Duodenal mucosa (tissue), 2 donors: ENCODE results near the gene C9orf72.
"Not testable (repeated sequence)": the region's sequence is repeated elsewhere in the genome, so short reads cannot be mapped to it uniquely, and the experiment has no call there.

Experiments
- H3K27ac ChIP-seq: one replicate; pipeline ENCODE4 v1.7.0; 2013; ENCODE audit warnings: low read depth, low read length
- H3K27me3 ChIP-seq, 2 donors: one replicate each; pipeline ENCODE4 v1.7.0; 2013; ENCODE audit warnings: low read length in 2 of 2, control low read depth in 1 of 2; ENCODE audit not compliant: insufficient read depth in 2 of 2, control insufficient read depth in 1 of 2
- H3K36me3 ChIP-seq, 2 donors: one replicate each; pipeline ENCODE4 v1.7.0; 2013; ENCODE audit warnings: low read length in 2 of 2, control low read depth in 1 of 2; ENCODE audit not compliant: insufficient read depth in 2 of 2, control insufficient read depth in 1 of 2
- H3K4me1 ChIP-seq, 2 donors: one replicate each; pipeline ENCODE4 v1.7.0; 2013; ENCODE audit warnings: low read length in 2 of 2, control low read depth in 1 of 2; ENCODE audit not compliant: insufficient read depth in 2 of 2, control insufficient read depth in 1 of 2
- H3K4me3 ChIP-seq, 2 donors: one replicate each; pipeline ENCODE4 v1.7.0; 2013; ENCODE audit warnings: low read length in 2 of 2, low read depth in 1 of 2
- H3K9ac ChIP-seq, 2 donors: one replicate each; pipeline ENCODE4 v1.7.0; 2013; ENCODE audit warnings: low read length in 2 of 2, low read depth in 1 of 2
- H3K9me3 ChIP-seq, 2 donors: one replicate each; pipeline ENCODE4 v1.7.0; 2013; ENCODE audit warnings: low read length in 2 of 2, control low read depth in 1 of 2; ENCODE audit not compliant: control insufficient read depth in 1 of 2

The C9orf72 gene

DNA sequence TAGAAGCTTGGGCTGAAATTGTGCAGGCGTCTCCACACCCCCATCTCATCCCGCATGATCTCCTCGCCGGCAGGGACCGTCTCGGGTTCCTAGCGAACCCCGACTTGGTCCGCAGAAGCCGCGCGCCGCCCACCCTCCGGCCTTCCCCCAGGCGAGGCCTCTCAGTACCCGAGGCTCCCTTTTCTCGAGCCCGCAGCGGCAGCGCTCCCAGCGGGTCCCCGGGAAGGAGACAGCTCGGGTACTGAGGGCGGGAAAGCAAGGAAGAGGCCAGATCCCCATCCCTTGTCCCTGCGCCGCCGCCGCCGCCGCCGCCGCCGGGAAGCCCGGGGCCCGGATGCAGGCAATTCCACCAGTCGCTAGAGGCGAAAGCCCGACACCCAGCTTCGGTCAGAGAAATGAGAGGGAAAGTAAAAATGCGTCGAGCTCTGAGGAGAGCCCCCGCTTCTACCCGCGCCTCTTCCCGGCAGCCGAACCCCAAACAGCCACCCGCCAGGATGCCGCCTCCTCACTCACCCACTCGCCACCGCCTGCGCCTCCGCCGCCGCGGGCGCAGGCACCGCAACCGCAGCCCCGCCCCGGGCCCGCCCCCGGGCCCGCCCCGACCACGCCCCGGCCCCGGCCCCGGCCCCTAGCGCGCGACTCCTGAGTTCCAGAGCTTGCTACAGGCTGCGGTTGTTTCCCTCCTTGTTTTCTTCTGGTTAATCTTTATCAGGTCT, at the start of gene C9orf72:
Gene C9orf72, minus strand, starts transcription at position 564 of the 716 bp plus-strand sequence. CDS start 6,361 bp downstream, outside the sequence.
- peaks cover 5 to 22% of the 10 kb centered on the region in 2 donors for H3K4me1 ChIP-seq
- H3K27me3 ChIP-seq: no peaks in the 10 kb centered on the region
- peak within 1 kb of the TSS; percentile 81 to 89 for H3K4me3 ChIP-seq
- H3K36me3 ChIP-seq: no peaks in the 10 kb centered on the region
- peaks cover 0 to 2% of the 10 kb centered on the region in 2 donors for H3K9me3 ChIP-seq
- peak within 1 kb of the TSS; percentile 97 for H3K27ac ChIP-seq
- peak within 1 kb of the TSS; percentile 87 to 93 for H3K9ac ChIP-seq

DNA sequence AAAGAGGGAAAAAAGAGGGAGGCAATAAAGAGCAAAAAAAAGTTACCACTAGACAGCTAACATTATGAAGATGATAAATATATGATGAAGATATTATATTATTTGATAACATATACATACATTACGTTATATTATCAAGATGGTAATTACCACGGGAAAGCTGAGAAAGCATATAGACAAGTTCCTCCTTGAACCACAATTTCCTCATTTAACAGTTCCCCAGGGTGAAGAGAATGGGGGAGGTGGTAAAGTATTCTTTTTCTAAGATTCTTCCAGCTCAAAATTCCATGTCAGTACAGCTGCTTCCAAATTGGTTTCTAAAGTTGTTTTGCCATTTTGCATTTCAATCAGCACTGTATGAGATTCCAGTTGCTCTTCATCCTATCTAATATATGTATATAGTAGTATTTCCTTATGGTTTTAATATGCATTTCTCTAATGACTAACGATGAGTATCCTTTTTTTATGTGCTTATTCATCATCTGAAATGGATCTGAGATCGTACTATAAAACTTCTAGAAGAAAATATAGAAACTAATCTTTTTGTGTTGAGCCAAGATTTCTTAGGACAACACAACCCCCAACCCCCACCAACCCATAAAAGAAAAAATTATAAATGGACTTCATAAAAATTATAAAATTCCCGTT, 49.5 kb upstream of the C9orf72 start:
- Histone ChIP-seq H3K27me3 (no peaks in the 10 kb centered on the region), H3K4me1 (peaks cover 3 to 6% of the 10 kb centered on the region in 2 donors), H3K27ac (no peak overlapping the region), H3K4me3 (no peak overlapping the region), H3K36me3 (no peaks in the 10 kb centered on the region), H3K9ac (no peak overlapping the region), H3K9me3 (no peaks in the 10 kb centered on the region)

- Histone ChIP-seq H3K27me3 (no peaks in the 10 kb centered on the region), H3K36me3 (no peaks in the 10 kb centered on the region), H3K9ac (no peak overlapping the region), H3K27ac (no peak overlapping the region), H3K9me3 (no peaks in the 10 kb centered on the region), H3K4me3 (no peak overlapping the region), H3K4me1 (no peaks in the 10 kb centered on the region)
These were observed 46.5 kb upstream of the C9orf72 start for GRCh38 chr9:27619743-27620142.

DNA sequence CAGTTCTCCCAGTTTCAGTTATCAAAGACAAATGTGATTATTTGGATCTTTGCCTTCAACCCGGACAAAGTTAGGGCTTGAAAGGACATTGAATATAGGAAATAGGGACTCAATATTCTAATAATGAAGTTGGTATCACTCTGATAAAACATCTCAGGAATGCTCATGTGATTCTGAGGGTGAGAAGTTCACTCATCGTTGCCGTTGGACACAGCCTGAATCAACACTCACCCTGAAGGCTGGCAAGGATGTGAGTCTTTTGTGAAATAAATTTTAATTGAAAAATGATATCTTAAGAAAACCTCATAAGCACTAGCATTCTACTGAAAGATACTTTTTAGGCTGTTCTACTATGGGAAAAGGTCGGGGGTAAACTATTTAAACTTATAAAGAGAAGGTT, 44.8 kb upstream of the C9orf72 start:
- H3K4me3 ChIP-seq: no peak overlapping the region
- no peaks in the 10 kb centered on the region for H3K36me3 ChIP-seq
- H3K27me3 ChIP-seq: no peaks in the 10 kb centered on the region
- H3K27ac ChIP-seq: no peak overlapping the region
- no peaks in the 10 kb centered on the region for H3K9me3 ChIP-seq
- H3K4me1 ChIP-seq: no peaks in the 10 kb centered on the region
- H3K9ac ChIP-seq: no peak overlapping the region

DNA sequence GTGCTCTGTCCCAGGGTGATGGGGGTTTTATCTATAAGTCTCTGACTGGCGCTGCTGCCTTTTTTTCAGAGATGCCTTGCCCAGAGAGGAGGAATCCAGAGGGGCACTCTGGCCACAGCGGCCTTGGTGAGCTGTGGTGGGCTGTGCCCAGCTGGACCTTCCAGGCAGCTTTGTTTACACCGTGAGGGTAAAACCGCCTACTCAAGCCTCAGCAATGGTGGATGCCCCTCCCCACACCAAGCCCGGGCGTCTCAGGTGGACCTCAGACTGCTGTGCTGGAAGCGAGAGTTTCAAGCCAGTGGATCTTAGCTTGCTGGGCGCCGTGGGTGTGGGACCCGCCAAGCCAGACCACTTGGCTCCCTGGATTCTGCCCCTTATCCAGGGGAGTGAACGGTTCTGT, 41.3 kb upstream of the C9orf72 start:
- no peaks in the 10 kb centered on the region for H3K4me1 ChIP-seq
- no peaks in the 10 kb centered on the region for H3K9me3 ChIP-seq
- no peak overlapping the region for H3K4me3 ChIP-seq
- no peak overlapping the region for H3K9ac ChIP-seq
- H3K27ac ChIP-seq: no peak overlapping the region
- no peaks in the 10 kb centered on the region for H3K36me3 ChIP-seq
- H3K27me3 ChIP-seq: no peaks in the 10 kb centered on the region

DNA sequence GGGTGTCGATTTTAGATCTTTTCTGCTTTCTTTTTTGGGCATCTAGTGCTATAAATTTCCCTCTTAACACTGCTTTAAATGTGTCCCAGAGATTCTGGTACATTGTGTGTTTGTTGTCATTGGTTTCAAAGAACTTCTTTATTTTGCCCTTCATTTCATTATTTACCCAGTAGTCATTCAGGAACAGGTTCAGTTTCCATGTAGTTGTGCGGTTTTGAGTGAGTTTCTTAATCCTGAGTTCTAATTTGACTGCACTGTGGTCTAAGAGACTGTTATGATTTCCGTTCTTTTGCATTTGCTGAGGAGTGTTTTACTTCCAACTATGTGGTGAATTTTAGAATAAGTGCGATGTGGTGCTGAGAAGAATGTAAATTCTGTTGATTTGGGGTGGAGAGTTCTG, 38.8 kb upstream of the C9orf72 start:
- H3K27me3 ChIP-seq, H3K4me1 ChIP-seq, H3K27ac ChIP-seq, H3K9me3 ChIP-seq, H3K36me3 ChIP-seq, H3K9ac ChIP-seq, H3K4me3 ChIP-seq: not testable (repeated sequence)

DNA sequence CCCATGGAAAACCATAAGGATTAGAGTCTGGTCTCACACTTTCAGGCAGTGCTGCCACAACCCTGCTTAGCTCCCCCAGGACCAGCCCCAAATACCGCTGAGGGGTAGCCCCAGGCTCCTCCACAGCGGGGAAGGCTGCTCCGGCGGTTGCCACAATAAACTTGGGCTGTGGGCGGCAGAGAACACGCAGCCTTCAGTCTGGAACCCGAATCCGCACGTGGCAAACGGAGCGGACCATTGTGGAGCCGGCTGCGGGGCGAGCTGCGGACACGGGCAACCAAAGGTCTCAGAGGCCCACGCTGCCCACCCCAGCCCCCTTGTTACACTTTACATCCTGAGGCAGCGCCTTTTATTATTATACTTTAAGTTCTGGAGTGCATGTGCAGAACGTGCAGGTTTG, 37.3 kb upstream of the C9orf72 start:
- Histone ChIP-seq H3K9me3 (no peaks in the 10 kb centered on the region), H3K4me1 (no peaks in the 10 kb centered on the region), H3K27me3 (no peaks in the 10 kb centered on the region), H3K27ac (no peak overlapping the region), H3K4me3 (no peak overlapping the region), H3K36me3 (no peaks in the 10 kb centered on the region), H3K9ac (no peak overlapping the region)

GRCh38 chr9:27602954-27603353, 29.7 kb upstream of the C9orf72 start:
- no peak overlapping the region for H3K9ac ChIP-seq
- no peak overlapping the region for H3K27ac ChIP-seq
- no peaks in the 10 kb centered on the region for H3K27me3 ChIP-seq
- H3K9me3 ChIP-seq: no peaks in the 10 kb centered on the region
- H3K4me3 ChIP-seq: no peak overlapping the region
- H3K36me3 ChIP-seq: no peaks in the 10 kb centered on the region
- peaks cover 0 to 7% of the 10 kb centered on the region in 2 donors for H3K4me1 ChIP-seq

DNA sequence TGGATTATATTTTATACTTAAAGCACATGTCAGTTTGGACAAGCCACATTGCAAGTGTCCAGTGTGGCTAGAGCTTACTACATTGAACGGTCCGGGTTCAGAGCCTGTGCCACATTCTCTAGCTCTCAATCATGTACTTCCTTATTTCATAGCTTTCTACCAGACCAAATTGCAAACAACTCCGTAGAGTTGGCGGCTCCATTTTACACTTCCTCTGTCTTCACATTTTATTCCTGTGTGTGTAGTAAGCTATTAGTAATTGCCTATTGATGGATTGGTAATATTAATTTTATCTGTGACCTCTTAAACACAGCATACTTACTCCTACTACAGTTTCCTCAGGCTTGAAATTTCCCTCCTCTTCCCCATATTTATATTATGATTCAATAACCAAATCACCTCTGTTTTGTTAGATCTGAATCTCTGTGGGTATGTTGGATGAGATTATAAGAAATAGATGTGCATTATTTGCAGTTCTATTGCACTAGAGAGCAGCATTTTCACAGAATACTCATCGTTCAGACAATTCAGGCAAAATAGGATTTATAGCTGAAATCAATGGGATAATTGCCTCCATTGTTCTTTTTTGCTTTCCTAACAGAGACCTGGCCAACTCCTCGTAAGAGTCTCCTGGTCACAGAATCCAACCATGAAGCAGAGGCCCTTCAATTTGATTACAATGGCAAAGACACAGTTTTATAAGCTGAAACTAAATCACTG, 29.0 kb upstream of the C9orf72 start:
- no peaks in the 10 kb centered on the region for H3K27me3 ChIP-seq
- peaks cover 0 to 7% of the 10 kb centered on the region in 2 donors for H3K4me1 ChIP-seq
- H3K27ac ChIP-seq: no peak overlapping the region
- H3K4me3 ChIP-seq: no peak overlapping the region
- H3K9ac ChIP-seq: no peak overlapping the region
- H3K36me3 ChIP-seq: no peaks in the 10 kb centered on the region
- no peaks in the 10 kb centered on the region for H3K9me3 ChIP-seq

GRCh38 chr9:27601396-27601795, 28.1 kb upstream of the C9orf72 start:
- Histone ChIP-seq H3K27me3 (no peaks in the 10 kb centered on the region), H3K4me1 (peaks cover 0 to 7% of the 10 kb centered on the region in 2 donors), H3K4me3 (no peak overlapping the region), H3K36me3 (no peaks in the 10 kb centered on the region), H3K9ac (no peak overlapping the region), H3K9me3 (no peaks in the 10 kb centered on the region), H3K27ac (no peak overlapping the region)
